Pancreas (tissue), 10 donors: ENCODE data around the gene HIVEP2. TPM values are rescaled to one million over a fixed set of nuclear protein-coding genes. Genes with fewer than 3 reads are reported as not detected.

ENCODE experiments used
- ATAC-seq, 4 donors: fragments of 200-7000 bp; cut with Tn5 transposase; one replicate each; pipeline versions ENCODE4 v1.8.0 to v1.9.1; 2020; ENCODE audit warnings: mild to moderate bottlenecking in 4 of 4, moderate library complexity in 4 of 4
- DNase-seq, 6 donors: peaks; one replicate each; pipeline ENCODE4 v3.0.0-alpha.2; 2020
- FAIRE-seq: peaks from 2 replicates; lab custom pipeline; 2012; peaks lifted over from hg19 to GRCh38; lab: Jason Lieb, UNC
- H3K27ac ChIP-seq, 4 donors: fragments of 200-600 bp; sonication (generic); 1 replicate in 3 of 4; 2 replicates in 1 of 4; pipeline versions ENCODE4 v1.5.0 to v1.8.0; 2020
- H3K27me3 ChIP-seq, 4 donors: fragments of 200-600 bp; one replicate each; pipeline ENCODE4 v1.8.0; 2021
- H3K36me3 ChIP-seq, 3 donors: fragments of 200-600 bp; sonication (generic) in 1 of 3; one replicate each; pipeline versions ENCODE4 v1.5.0 to v1.8.0; 2020 to 2021
- H3K4me1 ChIP-seq, 3 donors: fragments of 200-600 bp; one replicate each; pipeline ENCODE4 v1.8.0; 2021
- H3K4me3 ChIP-seq, 4 donors: fragments of 200-600 bp; sonication (generic) in 2 of 4; one replicate each; pipeline versions ENCODE4 v1.5.0 to v1.8.0; 2020 to 2021
- H3K9me3 ChIP-seq, 4 donors: fragments of 200-600 bp; one replicate each; pipeline ENCODE4 v1.8.0; 2021
- CTCF ChIP-seq, 4 donors: fragments of 200-600 bp; sonication (generic) in 3 of 4; IDR thresholded peaks; one replicate each; pipeline versions ENCODE4 v1.5.0 to v1.8.0; 2021; ENCODE audit warnings: antibody characterized with exemption in 4 of 4
- WGBS, 2 donors: extraction: QIAGEN DNeasy Blood & Tissue Kit; methylation state at CpG; one replicate each; pipeline ENCODE4 v1.1.7; 2013; 5-methylcytosine and 5-hydroxymethylcytosine counted together
- intact Hi-C, 3 donors: fragments of 100-400 bp; cut with DNase I; formaldehyde crosslinking; loops; one replicate each; pipeline versions ENCODE4 v1.11.1 to v1.14.2; 2022
- polyA plus RNA-seq, 2 donors: library from polyadenylated mRNA; stranded (reverse); fragments of 200-250 nt; gene quantifications; one replicate each; pipeline ENCODE4 v1.2.3, GENCODE V29; 2013
- total RNA-seq, 6 donors: library from RNA; stranded (reverse); fragmentation: NEBNext Ultra II Directional in 4 of 6; extraction: Animal tissue kit (Norgen Biotek cat#: 25700) in 4 of 6; gene quantifications; one replicate each; pipeline versions ENCODE4 v1.2.1 to v1.2.4, GENCODE V29; 2021 to 2023
- donor health status: healthy with polysubstance abuse.
- donor health status: DM: no; HTN: no; CAD: no; lungs with moderate emphysema.
- donor health status: DM: no; HTN: no; CAD: no.
- donor health status: control.
- donor health status: control.
- donor health status: Bipolar disorder and iron deficiency.
- donor health status: DM: yes; HTN: yes; CAD: no.
- donor health status: DM: no; HTN: no; CAD: no.
- donor health status: DM: no; HTN: no; CAD: no.
- donor health status: DM: yes; HTN: yes; CAD: no.

The HIVEP2 gene
- total and polyA plus RNA-seq, 8 donors = 3.8 to 14.0 (median 8.6) TPM

- FAIRE-seq = no peak
- H3K27me3 ChIP-seq = no peaks in the 10 kb centered on the region
- no peaks in the 10 kb centered on the region for H3K9me3 ChIP-seq
- H3K4me3 ChIP-seq = no peak overlapping the region
- peaks cover 4 to 55% (median 47%) of the 10 kb centered on the region in 3 donors for H3K4me1 ChIP-seq
- intact Hi-C loops = no loop called here
- no peaks in the 10 kb centered on the region for H3K36me3 ChIP-seq
- DNase-seq = peak in 2 of 6 donors; percentile 9 to 28
- TF ChIP-seq CTCF (IDR thresholded peaks at IDR 0.05) = no peak
- peak overlapping the region in 1 of 4 donors; percentile 1 for H3K27ac ChIP-seq
- 41 to 47% methylated on average over 2 of the region's 2 CpGs for WGBS, 2 donors
- peak; percentile 19 to 66 (median 54) for ATAC-seq
These were observed 76.1 kb downstream of the HIVEP2 start for GRCh38 chr6:142868917-142869316.

- H3K27ac ChIP-seq = peak overlapping the region in 2 of 4 donors; percentile 1 to 10
- no peaks in the 10 kb centered on the region for H3K9me3 ChIP-seq
- no peak for TF ChIP-seq CTCF (IDR thresholded peaks at IDR 0.05)
- 5 to 8% methylated on average over 5 of the region's 5 CpGs for WGBS, 2 donors
- H3K27me3 ChIP-seq = no peaks in the 10 kb centered on the region
- no peak overlapping the region for H3K4me3 ChIP-seq
- DNase-seq (peak in 2 of 6 donors; percentile 22 to 25), ATAC-seq (peak; percentile 71 to 82 (median 78)), FAIRE-seq (peak; percentile 41)
- intact Hi-C loops = no loop called here
- peaks cover 4 to 55% (median 47%) of the 10 kb centered on the region in 3 donors for H3K4me1 ChIP-seq
- no peaks in the 10 kb centered on the region for H3K36me3 ChIP-seq
These were observed 76.8 kb downstream of the HIVEP2 start for GRCh38 chr6:142867988-142868812.

GRCh38 chr6:142867355-142867801 lies 77.6 kb downstream of the HIVEP2 start:
- FAIRE-seq (no peak), ATAC-seq (no peak), DNase-seq (no peak)
- H3K36me3 ChIP-seq = no peaks in the 10 kb centered on the region
- H3K4me1 ChIP-seq = peaks cover 4 to 48% (median 44%) of the 10 kb centered on the region in 3 donors
- no peak for TF ChIP-seq CTCF (IDR thresholded peaks at IDR 0.05)
- WGBS, 2 donors = 37 to 43% methylated on average over 4 of the region's 4 CpGs
- no peak overlapping the region for H3K4me3 ChIP-seq
- no peaks in the 10 kb centered on the region for H3K9me3 ChIP-seq
- H3K27ac ChIP-seq = peak overlapping the region in 1 of 4 donors; percentile 10
- H3K27me3 ChIP-seq = no peaks in the 10 kb centered on the region
- intact Hi-C loops = no loop called here

DNA sequence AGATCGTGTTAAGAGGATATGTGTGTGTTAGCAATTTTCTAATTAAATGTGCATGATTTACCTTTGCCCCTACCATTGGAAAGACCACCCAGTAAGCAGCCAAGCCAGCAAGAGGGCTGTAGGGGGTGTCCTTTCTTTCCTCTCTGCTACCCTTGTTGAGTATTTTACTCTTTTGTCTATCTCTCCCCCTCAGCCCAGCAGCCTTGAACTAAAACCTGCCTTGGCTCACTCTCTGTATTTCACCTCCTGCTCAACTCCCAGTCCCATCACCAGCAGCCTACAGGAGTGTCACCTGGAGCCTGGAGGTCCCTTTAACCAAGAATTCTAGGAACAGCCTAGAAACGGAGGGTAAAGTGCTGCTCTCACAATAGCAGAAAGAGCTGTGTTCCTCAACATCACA lies 81.0 kb downstream of the HIVEP2 start:
- FAIRE-seq (no peak), ATAC-seq (no peak), DNase-seq (no peak)
- WGBS, 2 donors = 59 to 66% methylated on average over 2 of the region's 2 CpGs
- TF ChIP-seq CTCF (IDR thresholded peaks at IDR 0.05) = no peak
- intact Hi-C loops = no loop called here
- H3K9me3 ChIP-seq = no peaks in the 10 kb centered on the region
- no peak overlapping the region for H3K27ac ChIP-seq
- H3K4me1 ChIP-seq = peaks cover 0 to 23% (median 22%) of the 10 kb centered on the region in 3 donors
- no peaks in the 10 kb centered on the region for H3K27me3 ChIP-seq
- H3K4me3 ChIP-seq = no peak overlapping the region
- no peaks in the 10 kb centered on the region for H3K36me3 ChIP-seq

- intact Hi-C loops = no loop called here
- no peaks in the 10 kb centered on the region for H3K27me3 ChIP-seq
- WGBS, 2 donors = 72 to 74% methylated on average over 3 of the region's 3 CpGs
- no peak overlapping the region for H3K27ac ChIP-seq
- ATAC-seq (no peak), DNase-seq (no peak), FAIRE-seq (no peak)
- no peaks in the 10 kb centered on the region for H3K9me3 ChIP-seq
- no peaks in the 10 kb centered on the region for H3K36me3 ChIP-seq
- no peak overlapping the region for H3K4me3 ChIP-seq
- peaks cover 0 to under 1% (median under 1%) of the 10 kb centered on the region in 3 donors for H3K4me1 ChIP-seq
- TF ChIP-seq CTCF (IDR thresholded peaks at IDR 0.05) = no peak
These were observed 83.3 kb downstream of the HIVEP2 start for GRCh38 chr6:142861711-142862110.
